Measurements from ENCODE around the gene SIL1. TPM values are rescaled to one million over a fixed set of nuclear protein-coding genes. Genes with fewer than 3 reads are reported as not detected.

The SIL1 gene
- polyA plus RNA-seq, 3 donors = 25.4 to 35.1 (median 27.9) TPM

GRCh38 chr5:138969323-138970002 is 228.7 kb downstream of the SIL1 start:
- no peaks in the 10 kb centered on the region for H4K20me1 ChIP-seq (ENCODE audit: insufficient read depth, low read length)
- H3K4me3 ChIP-seq (replicated peaks in 1 of 3; ENCODE audit: low read depth in 2 of 3, low read length in 3 of 3) = no peak overlapping the region
- H3K9me3 Mint-ChIP-seq = peaks cover 0 to 4% (median 2%) of the 10 kb centered on the region in 7 donors
- H3K27me3 ChIP-seq (ENCODE audit: control insufficient read depth in 2 of 2, insufficient read depth in 2 of 2, low read length in 2 of 2) = no peaks in the 10 kb centered on the region
- H3K36me3 Mint-ChIP-seq = peaks cover 8 to 20% of the 10 kb centered on the region in 2 donors
- DNase-seq = no peak
- H3K4me1 Mint-ChIP-seq = peaks cover 2% of the 10 kb centered on the region
- H3K4me2 ChIP-seq (replicated peaks; ENCODE audit: extremely low read depth, low read length, poor library complexity, severe bottlenecking) = no peak overlapping the region
- H3K36me3 ChIP-seq (replicated peaks in 1 of 2; ENCODE audit: control insufficient read depth in 1 of 2, insufficient read depth in 2 of 2, low read length in 2 of 2) = no peaks in the 10 kb centered on the region
- no peak for TF ChIP-seq CTCF (IDR thresholded peaks at IDR 0.05)
- 94% methylated on average over 3 of the region's 5 CpGs for WGBS (ENCODE audit: insufficient coverage)
- no peaks in the 10 kb centered on the region for H3K27me3 Mint-ChIP-seq (ENCODE audit: low read depth in 3 of 3)
- no peak overlapping the region for H3K27ac ChIP-seq (ENCODE audit: low read depth in 1 of 2, low read length in 2 of 2)
- no peaks in the 10 kb centered on the region for H3K9me3 ChIP-seq (replicated peaks in 1 of 2; ENCODE audit: control insufficient read depth in 1 of 2, insufficient read depth in 1 of 2, low read length in 2 of 2)
- no peaks in the 10 kb centered on the region for H3K79me2 ChIP-seq (ENCODE audit: insufficient read depth, low read length)
- no peaks in the 10 kb centered on the region for H3K4me1 ChIP-seq (ENCODE audit: control insufficient read depth in 1 of 2, insufficient read depth in 2 of 2, low read length in 2 of 2)
- H2AFZ ChIP-seq (ENCODE audit: insufficient read depth, low read depth, low read length, poor library complexity, severe bottlenecking) = no peak overlapping the region
- H3K4me3 Mint-ChIP-seq = no peak overlapping the region
- intact Hi-C loops (cut with micrococcal nuclease) = no loop called here
- no peak overlapping the region for H3K9ac ChIP-seq (ENCODE audit: insufficient read depth, low read length, poor library complexity, severe bottlenecking)
- H3K27ac Mint-ChIP-seq = no peak overlapping the region

GRCh38 chr5:138968601-138969000 is 229.6 kb downstream of the SIL1 start:
- H2AFZ ChIP-seq (ENCODE audit: insufficient read depth, low read depth, low read length, poor library complexity, severe bottlenecking) = no peak overlapping the region
- no peak overlapping the region for H3K27ac ChIP-seq (ENCODE audit: low read depth in 1 of 2, low read length in 2 of 2)
- Mint-ChIP-seq H3K4me1 (peaks cover 2% of the 10 kb centered on the region), H3K9me3 (peaks cover 0 to 4% (median 2%) of the 10 kb centered on the region in 7 donors), H3K27me3 (ENCODE audit: low read depth in 3 of 3) (no peaks in the 10 kb centered on the region), H3K36me3 (peaks cover 4 to 23% of the 10 kb centered on the region in 2 donors), H3K27ac (no peak overlapping the region), H3K4me3 (no peak overlapping the region)
- no peak overlapping the region for H3K9ac ChIP-seq (ENCODE audit: insufficient read depth, low read length, poor library complexity, severe bottlenecking)
- intact Hi-C loops (cut with micrococcal nuclease) = no loop called here
- H3K27me3 ChIP-seq (ENCODE audit: control insufficient read depth in 2 of 2, insufficient read depth in 2 of 2, low read length in 2 of 2) = no peaks in the 10 kb centered on the region
- H3K4me1 ChIP-seq (ENCODE audit: control insufficient read depth in 1 of 2, insufficient read depth in 2 of 2, low read length in 2 of 2) = no peaks in the 10 kb centered on the region
- WGBS (ENCODE audit: insufficient coverage) = 100% methylated on average over 4 of the region's 4 CpGs
- H3K79me2 ChIP-seq (ENCODE audit: insufficient read depth, low read length) = no peaks in the 10 kb centered on the region
- no peak overlapping the region for H3K4me2 ChIP-seq (replicated peaks; ENCODE audit: extremely low read depth, low read length, poor library complexity, severe bottlenecking)
- no peak for DNase-seq
- no peaks in the 10 kb centered on the region for H4K20me1 ChIP-seq (ENCODE audit: insufficient read depth, low read length)
- TF ChIP-seq CTCF (IDR thresholded peaks at IDR 0.05) = no peak
- H3K4me3 ChIP-seq (replicated peaks in 1 of 3; ENCODE audit: low read depth in 2 of 3, low read length in 3 of 3) = no peak overlapping the region
- no peaks in the 10 kb centered on the region for H3K36me3 ChIP-seq (replicated peaks in 1 of 2; ENCODE audit: control insufficient read depth in 1 of 2, insufficient read depth in 2 of 2, low read length in 2 of 2)
- no peaks in the 10 kb centered on the region for H3K9me3 ChIP-seq (replicated peaks in 1 of 2; ENCODE audit: control insufficient read depth in 1 of 2, insufficient read depth in 1 of 2, low read length in 2 of 2)

Measured in CD14-positive monocyte (primary cell).